Adrenal gland (tissue), 12 donors: ENCODE data around the gene GJB3. TPM values are rescaled to one million over a fixed set of nuclear protein-coding genes. Genes with fewer than 3 reads are reported as not detected.
A peak's percentile ranks its signal among the peaks of the same experiment; 100 is the strongest.

Experiments used
- DNase-seq, 7 donors: peaks; one replicate each; pipeline ENCODE4 v3.0.0-alpha.2; 2019 to 2020
- H3K27ac ChIP-seq, 5 donors: fragments of 200-600 bp; sonication (generic) in 4 of 5; 1 replicate in 3 of 5; 2 replicates in 2 of 5; pipeline versions ENCODE4 v1.5.1 to v1.8.0; 2016 to 2020; ENCODE audit warnings: mild to moderate bottlenecking in 1 of 5
- H3K27me3 ChIP-seq: fragments of 200-600 bp; 2 replicates; pipeline ENCODE4 v1.8.0; 2021
- H3K36me3 ChIP-seq, 2 donors: fragments of 200-600 bp; replicated peaks in 1 of 2; 1 replicate in 1 of 2; 2 replicates in 1 of 2; pipeline versions ENCODE4 v1.5.1 to v1.8.0; 2018 to 2022
- H3K4me1 ChIP-seq, 2 donors: fragments of 200-600 bp; replicated peaks in 1 of 2; 1 replicate in 1 of 2; 2 replicates in 1 of 2; pipeline versions ENCODE4 v1.5.1 to v1.8.0; 2018 to 2021
- H3K4me3 ChIP-seq, 4 donors: fragments of 200-600 bp; sonication (generic) in 3 of 4; one replicate each; pipeline ENCODE4 v1.5.1; 2016 to 2018
- H3K9me3 ChIP-seq, 3 donors: fragments of 200-600 bp; sonication (generic) in 1 of 3; replicated peaks in 1 of 3; 1 replicate in 2 of 3; 2 replicates in 1 of 3; pipeline versions ENCODE4 v1.5.1 to v1.8.0; 2016 to 2021
- POLR2A ChIP-seq, 2 donors: fragments of 450-650 bp; IDR thresholded peaks; one replicate each; pipeline ENCODE4 v1.6.1; 2017; ENCODE audit warnings: antibody characterized with exemption in 2 of 2, mild to moderate bottlenecking in 2 of 2, moderate library complexity in 1 of 2
- WGBS, 4 donors: extraction: QIAGEN DNeasy Blood & Tissue Kit in 2 of 4; methylation state at CpG; one replicate each; pipeline versions ENCODE4 v1.1.5 to v1.1.7; 2013 to 2017; 5-methylcytosine and 5-hydroxymethylcytosine counted together
- intact Hi-C, 2 donors: fragments of 100-400 bp; cut with DNase I; formaldehyde crosslinking; loops; one replicate each; pipeline versions ENCODE4 v1.14.1 to v1.15.0; 2022 to 2023
- polyA plus RNA-seq, 3 donors: library from polyadenylated mRNA; stranded (reverse); fragments of 200-250 nt in 2 of 3; fragments of 350-450 nt in 1 of 3; fragmentation: Illumina TruSeq in 1 of 3; extraction: RNeasy Lipid Tissue Mini Kit (QIAGEN cat#74804) in 1 of 3; gene quantifications; one replicate each; pipeline ENCODE4 v1.2.3, GENCODE V29; 2013 to 2014
- total RNA-seq, 9 donors: library from RNA; depleted of rRNA in 4 of 9; stranded (reverse); fragments of >200 nt in 4 of 9; fragments of 120-200 nt in 1 of 9; fragmentation: NEBNext Ultra II Directional in 1 of 9; extraction: Animal tissue kit (Norgen Biotek cat#: 25700) in 1 of 9; gene quantifications; one replicate each; pipeline versions ENCODE4 v1.1.0 to v1.2.4, GENCODE V29; 2013 to 2023
- TF ChIP-seq, protein P1 (sequence below), 6 experiments: fragments of 450-650 bp in 4 of 6; fragments of 200-600 bp in 2 of 6; sonication (generic) in 1 of 6; IDR thresholded peaks; 1 replicate in 5 of 6; 2 replicates in 1 of 6; pipeline versions ENCODE4 v1.5.1 to v1.8.0; 2016 to 2021; ENCODE audit warnings: antibody characterized with exemption in 6 of 6, mild to moderate bottlenecking in 2 of 6, moderate library complexity in 1 of 6
- donor health status: healthy with polysubstance abuse.
- donor health status: Bipolar disorder and iron deficiency.
- donor health status: DM: yes; HTN: yes; CAD: no.
- donor health status: DM: no; HTN: no; CAD: no.
- donor health status: DM: no; HTN: no; CAD: no.
- donor health status: DM: yes; HTN: yes; CAD: no.

Gene GJB3
- total and polyA plus RNA-seq, 12 donors: 0.11 to 0.32 (median 0.15) TPM; not detected in 6

DNA sequence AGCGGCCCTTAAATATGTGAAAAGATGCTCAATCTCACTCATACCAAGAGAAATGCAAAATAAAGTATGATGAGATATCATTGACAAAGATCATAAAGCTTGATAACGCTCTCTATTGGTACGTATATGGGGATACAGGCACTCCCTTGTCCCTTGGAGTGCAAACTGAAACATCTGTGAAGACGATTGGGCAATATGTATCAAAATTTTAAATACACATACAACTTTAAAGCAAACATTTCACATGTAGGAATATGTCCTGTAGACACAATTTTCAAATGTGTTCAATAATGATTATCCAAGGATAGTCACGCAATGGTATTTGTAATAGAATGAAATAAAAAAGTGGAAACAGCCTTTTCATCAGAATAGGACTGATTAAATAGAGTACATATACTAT lies 2.0 kb upstream of the GJB3 start:
- intact Hi-C loops: no loop called here
- H3K27ac ChIP-seq: no peak overlapping the region
- peaks cover 0 to 9% of the 10 kb centered on the region in 2 donors for H3K4me1 ChIP-seq
- no peak for DNase-seq
- no peaks in the 10 kb centered on the region for H3K9me3 ChIP-seq
- 84 to 94% (median 91%) methylated on average over 5 of the region's 5 CpGs for WGBS, 4 donors
- peaks cover 21% of the 10 kb centered on the region for H3K27me3 ChIP-seq
- H3K36me3 ChIP-seq: no peaks in the 10 kb centered on the region
- no peak for TF ChIP-seq POLR2A (IDR thresholded peaks at IDR 0.05)
- TF ChIP-seq, protein P1, sequence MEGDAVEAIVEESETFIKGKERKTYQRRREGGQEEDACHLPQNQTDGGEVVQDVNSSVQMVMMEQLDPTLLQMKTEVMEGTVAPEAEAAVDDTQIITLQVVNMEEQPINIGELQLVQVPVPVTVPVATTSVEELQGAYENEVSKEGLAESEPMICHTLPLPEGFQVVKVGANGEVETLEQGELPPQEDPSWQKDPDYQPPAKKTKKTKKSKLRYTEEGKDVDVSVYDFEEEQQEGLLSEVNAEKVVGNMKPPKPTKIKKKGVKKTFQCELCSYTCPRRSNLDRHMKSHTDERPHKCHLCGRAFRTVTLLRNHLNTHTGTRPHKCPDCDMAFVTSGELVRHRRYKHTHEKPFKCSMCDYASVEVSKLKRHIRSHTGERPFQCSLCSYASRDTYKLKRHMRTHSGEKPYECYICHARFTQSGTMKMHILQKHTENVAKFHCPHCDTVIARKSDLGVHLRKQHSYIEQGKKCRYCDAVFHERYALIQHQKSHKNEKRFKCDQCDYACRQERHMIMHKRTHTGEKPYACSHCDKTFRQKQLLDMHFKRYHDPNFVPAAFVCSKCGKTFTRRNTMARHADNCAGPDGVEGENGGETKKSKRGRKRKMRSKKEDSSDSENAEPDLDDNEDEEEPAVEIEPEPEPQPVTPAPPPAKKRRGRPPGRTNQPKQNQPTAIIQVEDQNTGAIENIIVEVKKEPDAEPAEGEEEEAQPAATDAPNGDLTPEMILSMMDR (IDR thresholded peaks at IDR 0.05): no peak
- no peak overlapping the region for H3K4me3 ChIP-seq

DNA sequence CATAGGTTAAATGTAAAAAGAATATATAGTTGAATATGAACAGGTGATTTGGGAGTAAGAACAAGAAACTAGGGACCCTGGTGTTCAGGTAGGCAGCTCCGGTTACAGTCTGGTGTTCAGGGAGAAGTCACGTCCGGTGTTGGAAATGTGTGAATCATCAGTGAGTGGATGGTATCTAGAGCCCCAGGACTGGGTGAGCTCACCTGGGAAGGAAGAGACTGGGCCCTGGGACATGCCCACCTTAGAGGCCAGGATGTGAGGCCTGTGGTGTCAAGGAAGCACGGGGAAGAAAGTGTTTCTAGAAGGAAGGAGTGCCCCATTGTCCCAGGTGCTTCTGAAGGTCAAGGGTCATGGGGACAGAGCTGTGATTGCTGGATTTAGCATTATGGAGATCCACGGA lies 1.5 kb upstream of the GJB3 start:
- H3K27ac ChIP-seq: no peak overlapping the region
- TF ChIP-seq, protein P1 (IDR thresholded peaks at IDR 0.05): no peak
- no peak for TF ChIP-seq POLR2A (IDR thresholded peaks at IDR 0.05)
- H3K4me3 ChIP-seq: no peak overlapping the region
- H3K36me3 ChIP-seq: no peaks in the 10 kb centered on the region
- H3K27me3 ChIP-seq: peaks cover 21% of the 10 kb centered on the region
- WGBS, 4 donors: 74 to 82% (median 78%) methylated on average over 5 of the region's 5 CpGs
- DNase-seq: no peak
- intact Hi-C loops: no loop called here
- no peaks in the 10 kb centered on the region for H3K9me3 ChIP-seq
- peaks cover 0 to 9% of the 10 kb centered on the region in 2 donors for H3K4me1 ChIP-seq

DNA sequence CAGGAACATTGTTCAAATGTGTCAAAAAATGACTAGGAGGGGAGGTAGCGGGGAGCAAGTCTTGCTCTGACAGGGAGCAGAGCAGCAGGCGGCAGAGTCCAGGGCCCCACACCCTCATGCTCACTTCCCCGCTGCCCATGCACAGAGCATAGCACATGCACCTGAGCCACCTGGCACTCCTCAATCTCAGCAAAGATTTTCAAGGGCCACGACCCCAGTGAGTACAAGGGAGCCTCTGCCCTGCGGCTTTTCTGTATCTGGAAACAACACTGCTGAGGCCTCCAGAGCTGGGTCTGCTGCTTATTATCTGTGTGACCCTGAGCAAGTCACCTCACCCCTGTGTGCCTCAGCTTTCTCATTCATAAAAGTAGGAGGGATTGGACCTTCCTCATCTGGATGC lies 1.1 kb upstream of the GJB3 start:
- Histone ChIP-seq H3K9me3 (no peaks in the 10 kb centered on the region), H3K4me3 (no peak overlapping the region), H3K36me3 (no peaks in the 10 kb centered on the region), H3K27me3 (peaks cover 21% of the 10 kb centered on the region), H3K4me1 (peaks cover 0 to 9% of the 10 kb centered on the region in 2 donors), H3K27ac (no peak overlapping the region)
- TF ChIP-seq, protein P1 (IDR thresholded peaks at IDR 0.05): no peak
- TF ChIP-seq POLR2A (IDR thresholded peaks at IDR 0.05): no peak
- DNase-seq: no peak
- intact Hi-C loops: no loop called here
- WGBS, 4 donors: 81 to 92% (median 87%) methylated on average over 5 of the region's 5 CpGs

DNA sequence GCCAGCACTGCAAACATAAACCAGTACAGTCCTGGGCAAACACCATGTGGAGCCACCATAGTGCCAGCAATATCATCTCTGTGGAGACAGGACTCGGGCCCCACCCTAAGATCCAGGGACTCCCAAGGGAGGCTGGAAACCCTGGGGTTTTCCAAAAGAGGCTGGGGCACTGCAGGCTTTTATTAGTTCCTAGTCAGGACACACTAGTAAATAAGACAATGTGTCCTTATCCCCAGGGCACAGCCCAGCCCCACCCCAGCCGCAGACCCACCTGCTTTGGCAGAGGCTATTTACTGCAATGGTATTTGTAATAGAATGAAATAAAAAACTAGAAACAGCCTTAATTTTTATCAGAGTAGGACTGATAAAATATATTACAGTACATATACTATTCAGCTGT lies 486 bp upstream of the GJB3 start:
- Histone ChIP-seq H3K4me1 (peaks cover 0 to 9% of the 10 kb centered on the region in 2 donors), H3K27me3 (peaks cover 21% of the 10 kb centered on the region), H3K27ac (no peak overlapping the region), H3K9me3 (no peaks in the 10 kb centered on the region), H3K4me3 (peak overlapping the region in 1 of 4 donors; percentile 49), H3K36me3 (no peaks in the 10 kb centered on the region)
- 83 to 92% (median 89%) methylated on average over 2 of the region's 2 CpGs for WGBS, 4 donors
- no peak for DNase-seq
- intact Hi-C loops: no loop called here
- no peak for TF ChIP-seq POLR2A (IDR thresholded peaks at IDR 0.05)
- TF ChIP-seq, protein P1 (IDR thresholded peaks at IDR 0.05): no peak
